Ishikawa (cell line): Measurements from ENCODE around the gene C2CD3.

Experiments
- CEBPB ChIP-seq: IDR thresholded peaks from 2 replicates; pipeline ENCODE4 v1.6.1; 2012
- CREB1 ChIP-seq: IDR thresholded peaks from 2 replicates; pipeline ENCODE4 v1.6.1; 2012; ENCODE audit warnings: low read depth
- EGR1 ChIP-seq: IDR thresholded peaks from 2 replicates; pipeline ENCODE4 v1.6.1; 2012
- EP300 ChIP-seq: IDR thresholded peaks from 2 replicates; pipeline ENCODE4 v1.6.1; 2012; ENCODE audit warnings: borderline replicate concordance
- FOXM1 ChIP-seq: IDR thresholded peaks from 2 replicates; pipeline ENCODE4 v1.6.1; 2012; ENCODE audit warnings: low read depth, borderline replicate concordance
- MAX ChIP-seq: IDR thresholded peaks from 2 replicates; pipeline ENCODE4 v1.6.1; 2012
- NFIC ChIP-seq: IDR thresholded peaks from 2 replicates; pipeline ENCODE4 v1.6.1; 2012
- RAD21 ChIP-seq: IDR thresholded peaks from 2 replicates; pipeline ENCODE4 v1.6.1; 2012; ENCODE audit warnings: low read depth
- REST ChIP-seq: IDR thresholded peaks from 2 replicates; pipeline ENCODE4 v1.6.1; 2012; ENCODE audit warnings: low read depth, mild to moderate bottlenecking
- TAF1 ChIP-seq: IDR thresholded peaks from 2 replicates; pipeline ENCODE4 v1.6.1; 2012; ENCODE audit warnings: low read depth, mild to moderate bottlenecking
- TCF12 ChIP-seq: IDR thresholded peaks from 2 replicates; pipeline ENCODE4 v1.6.1; 2012; ENCODE audit warnings: low read depth
- TEAD4 ChIP-seq: IDR thresholded peaks from 2 replicates; pipeline ENCODE4 v1.6.1; 2012
- USF1 ChIP-seq: IDR thresholded peaks from 2 replicates; pipeline ENCODE4 v1.6.1; 2012
- YY1 ChIP-seq: IDR thresholded peaks from 2 replicates; pipeline ENCODE4 v1.6.1; 2012; ENCODE audit warnings: low read depth
- ZBTB7A ChIP-seq: IDR thresholded peaks from 2 replicates; pipeline ENCODE4 v1.6.1; 2012; ENCODE audit warnings: low read depth

Gene C2CD3

GRCh38 chr11:74086242-74086884, 84.4 kb downstream of the C2CD3 start:
- TF ChIP-seq USF1, result no peak

GRCh38 chr11:74085542-74085892, 85.3 kb downstream of the C2CD3 start:
- no peak for TF ChIP-seq USF1
- TF ChIP-seq TEAD4, result no peak
- no peak for TF ChIP-seq REST
- TF ChIP-seq ZBTB7A, result no peak
- TF ChIP-seq CREB1, result no peak
- TF ChIP-seq MAX, result no peak
- TF ChIP-seq EP300, result no peak
- TF ChIP-seq FOXM1, result no peak
- no peak for TF ChIP-seq RAD21

GRCh38 chr11:74084796-74085541, 85.8 kb downstream of the C2CD3 start:
- no peak for TF ChIP-seq FOXM1
- 0 out of 2 replicates have a peak, but pooled peaks have one; percentile 12 for TF ChIP-seq TEAD4

GRCh38 chr11:74081428-74081827, 89.4 kb downstream of the C2CD3 start:
- TF ChIP-seq MAX (no peak), NFIC (no peak), ZBTB7A (no peak), TAF1 (no peak), TEAD4 (no peak), YY1 (no peak)

GRCh38 chr11:74077193-74077592, 93.6 kb downstream of the C2CD3 start:
- TF ChIP-seq CREB1 (no peak), RAD21 (no peak), CEBPB (no peak), NFIC (no peak), EP300 (no peak), MAX (no peak), TAF1 (no peak), YY1 (no peak), ZBTB7A (no peak), TEAD4 (no peak), USF1 (no peak), REST (no peak), TCF12 (no peak), EGR1 (no peak), FOXM1 (no peak)

GRCh38 chr11:74072721-74073120, 98.1 kb downstream of the C2CD3 start:
- TF ChIP-seq EP300, result no peak
- TF ChIP-seq TCF12, result no peak
- no peak for TF ChIP-seq YY1
- no peak for TF ChIP-seq USF1
- TF ChIP-seq EGR1, result no peak
- no peak for TF ChIP-seq NFIC
- no peak for TF ChIP-seq TEAD4
- TF ChIP-seq CREB1, result no peak
- no peak for TF ChIP-seq RAD21
- no peak for TF ChIP-seq REST
- no peak for TF ChIP-seq FOXM1
- no peak for TF ChIP-seq TAF1
- TF ChIP-seq MAX, result no peak
- TF ChIP-seq ZBTB7A, result no peak
- TF ChIP-seq CEBPB, result no peak
